Measurements from ENCODE around the gene IQCE.
A peak's percentile ranks its signal among the peaks of the same experiment; 100 is the strongest.

Gene IQCE

GRCh38 chr7:2558629-2559282 lies at the start of gene IQCE:
IQCE (plus strand) TSS chr7:2558979; CDS start chr7:2559182, 203 bp downstream.
- DNase-seq (ENCODE audit: low read depth in 2 of 2) = peak; percentile 84

GRCh38 chr7:2509298-2509906 lies 49.4 kb upstream of the IQCE start:
- no peak for DNase-seq (ENCODE audit: low read depth in 2 of 2)

GRCh38 chr7:2510130-2510776 lies 48.5 kb upstream of the IQCE start:
- no peak for DNase-seq (ENCODE audit: low read depth in 2 of 2)

- DNase-seq (ENCODE audit: low read depth in 2 of 2) = no peak
Observed at GRCh38 chr7:2510909-2511768, 47.6 kb upstream of the IQCE start.

- no peak for DNase-seq (ENCODE audit: low read depth in 2 of 2)
Observed at GRCh38 chr7:2511769-2512168, 47.0 kb upstream of the IQCE start.

- DNase-seq (ENCODE audit: low read depth in 2 of 2) = no peak
Observed at GRCh38 chr7:2512179-2512661, 46.6 kb upstream of the IQCE start.

- DNase-seq (ENCODE audit: low read depth in 2 of 2) = no peak
Observed at GRCh38 chr7:2512713-2513112, 46.1 kb upstream of the IQCE start.

- no peak for DNase-seq (ENCODE audit: low read depth in 2 of 2)
Observed at GRCh38 chr7:2513702-2514101, 45.1 kb upstream of the IQCE start.

GRCh38 chr7:2514473-2515423 lies 44.0 kb upstream of the IQCE start:
- no peak for DNase-seq (ENCODE audit: low read depth in 2 of 2)

GRCh38 chr7:2515424-2516193 lies 43.2 kb upstream of the IQCE start:
- no peak for DNase-seq (ENCODE audit: low read depth in 2 of 2)

- DNase-seq (ENCODE audit: low read depth in 2 of 2) = no peak
Observed at GRCh38 chr7:2516194-2516555, 42.6 kb upstream of the IQCE start.

- no peak for DNase-seq (ENCODE audit: low read depth in 2 of 2)
Observed at GRCh38 chr7:2517026-2517425, 41.8 kb upstream of the IQCE start.

GRCh38 chr7:2517678-2518507 lies 40.9 kb upstream of the IQCE start:
- DNase-seq (ENCODE audit: low read depth in 2 of 2) = no peak

- DNase-seq (ENCODE audit: low read depth in 2 of 2) = no peak
Observed at GRCh38 chr7:2518737-2519118, 40.1 kb upstream of the IQCE start.

- DNase-seq (ENCODE audit: low read depth in 2 of 2) = peak in 1 of 2 donors; percentile 80
Observed at GRCh38 chr7:2519119-2519930, 39.5 kb upstream of the IQCE start, which contains the start of gene LFNG. LFNG (plus strand) TSS chr7:2519774; CDS start chr7:2519862, 88 bp downstream.

GRCh38 chr7:2520131-2520760 lies 38.5 kb upstream of the IQCE start:
- DNase-seq (ENCODE audit: low read depth in 2 of 2) = no peak

- no peak for DNase-seq (ENCODE audit: low read depth in 2 of 2)
Observed at GRCh38 chr7:2520761-2521290, 38.0 kb upstream of the IQCE start.

GRCh38 chr7:2521341-2521745 lies 37.4 kb upstream of the IQCE start:
- no peak for DNase-seq (ENCODE audit: low read depth in 2 of 2)

Measured in stimulated activated CD8-positive, alpha-beta memory T cell treated with anti-CD3 and anti-CD28 coated beads, Interleukin-2, amount 100 ng/mL, for 1 hour (primary cell).